ENCODE data around the gene RAB3B. TPM values are rescaled to one million over a fixed set of nuclear protein-coding genes. Genes with fewer than 3 reads are reported as not detected.

Gene RAB3B
- 12.9 TPM for total RNA-seq (ENCODE audit: unreplicated experiment)
- long read RNA-seq, full-length matches to known transcripts = 11 of 13 reads
- long read RNA-seq, partial matches to known transcripts = 1 of 13 reads
- long read RNA-seq, other reads (novel, unspliced or antisense) = 1 of 13 reads

- Mint-ChIP-seq H3K36me3 (ENCODE audit: unreplicated experiment) (no peaks in the 10 kb centered on the region), H3K27ac (ENCODE audit: unreplicated experiment) (no peak within 1 kb of the TSS), H3K27me3 (ENCODE audit: unreplicated experiment) (peaks cover 8% of the 10 kb centered on the region), H3K4me1 (ENCODE audit: low read depth, unreplicated experiment) (peaks cover 8% of the 10 kb centered on the region), H3K9me3 (ENCODE audit: unreplicated experiment) (peaks cover 9% of the 10 kb centered on the region), H3K4me3 (ENCODE audit: unreplicated experiment) (peak within 1 kb of the TSS; percentile 83)
- TF ChIP-seq CTCF (IDR thresholded peaks at IDR 0.05; ENCODE audit: partially characterized antibody, unreplicated experiment) = no peak
- DNase-seq = peak; percentile 89
Observed at GRCh38 chr1:51990478-51990965, at the start of gene RAB3B. Gene RAB3B, minus strand, starts transcription at chr1:51990700. Its CDS starts 13,583 bp downstream, at chr1:51977117.

- peaks cover 5% of the 10 kb centered on the region for H3K9me3 Mint-ChIP-seq (ENCODE audit: unreplicated experiment)
- TF ChIP-seq CTCF (IDR thresholded peaks at IDR 0.05; ENCODE audit: partially characterized antibody, unreplicated experiment) = no peak
- peaks cover 4% of the 10 kb centered on the region for H3K4me1 Mint-ChIP-seq (ENCODE audit: low read depth, unreplicated experiment)
- H3K36me3 Mint-ChIP-seq (ENCODE audit: unreplicated experiment) = no peaks in the 10 kb centered on the region
- H3K27ac Mint-ChIP-seq (ENCODE audit: unreplicated experiment) = no peak overlapping the region
- DNase-seq = no peak
- no peak overlapping the region for H3K4me3 Mint-ChIP-seq (ENCODE audit: unreplicated experiment)
- H3K27me3 Mint-ChIP-seq (ENCODE audit: unreplicated experiment) = peaks cover 3% of the 10 kb centered on the region
Observed at GRCh38 chr1:52037909-52038308, 47.4 kb upstream of the RAB3B start.

GRCh38 chr1:52037402-52037814 is 46.9 kb upstream of the RAB3B start:
- TF ChIP-seq CTCF (IDR thresholded peaks at IDR 0.05; ENCODE audit: partially characterized antibody, unreplicated experiment) = no peak
- H3K4me1 Mint-ChIP-seq (ENCODE audit: low read depth, unreplicated experiment) = peaks cover 4% of the 10 kb centered on the region
- H3K27ac Mint-ChIP-seq (ENCODE audit: unreplicated experiment) = no peak overlapping the region
- no peak overlapping the region for H3K4me3 Mint-ChIP-seq (ENCODE audit: unreplicated experiment)
- peaks cover 3% of the 10 kb centered on the region for H3K27me3 Mint-ChIP-seq (ENCODE audit: unreplicated experiment)
- DNase-seq = no peak
- H3K36me3 Mint-ChIP-seq (ENCODE audit: unreplicated experiment) = no peaks in the 10 kb centered on the region
- peaks cover 5% of the 10 kb centered on the region for H3K9me3 Mint-ChIP-seq (ENCODE audit: unreplicated experiment)

- Mint-ChIP-seq H3K36me3 (ENCODE audit: unreplicated experiment) (no peaks in the 10 kb centered on the region), H3K27me3 (ENCODE audit: unreplicated experiment) (peaks cover 4% of the 10 kb centered on the region), H3K4me3 (ENCODE audit: unreplicated experiment) (peak overlapping the region; percentile 93), H3K9me3 (ENCODE audit: unreplicated experiment) (peaks cover 5% of the 10 kb centered on the region), H3K27ac (ENCODE audit: unreplicated experiment) (peak overlapping the region; percentile 62), H3K4me1 (ENCODE audit: low read depth, unreplicated experiment) (peaks cover 12% of the 10 kb centered on the region)
- DNase-seq = no peak
- TF ChIP-seq CTCF (IDR thresholded peaks at IDR 0.05; ENCODE audit: partially characterized antibody, unreplicated experiment) = no peak
Observed at GRCh38 chr1:52034050-52034384, 43.5 kb upstream of the RAB3B start.

- peak within 1 kb of the TSS; percentile 64 for H3K27ac Mint-ChIP-seq (ENCODE audit: unreplicated experiment)
- peak; percentile 85 for DNase-seq
- TF ChIP-seq CTCF (IDR thresholded peaks at IDR 0.05; ENCODE audit: partially characterized antibody, unreplicated experiment) = no peak
- peaks cover 4% of the 10 kb centered on the region for H3K27me3 Mint-ChIP-seq (ENCODE audit: unreplicated experiment)
- peak within 1 kb of the TSS; percentile 93 for H3K4me3 Mint-ChIP-seq (ENCODE audit: unreplicated experiment)
- H3K36me3 Mint-ChIP-seq (ENCODE audit: unreplicated experiment) = no peaks in the 10 kb centered on the region
- H3K9me3 Mint-ChIP-seq (ENCODE audit: unreplicated experiment) = peaks cover 5% of the 10 kb centered on the region
- H3K4me1 Mint-ChIP-seq (ENCODE audit: low read depth, unreplicated experiment) = peaks cover 12% of the 10 kb centered on the region
Observed at GRCh38 chr1:52033190-52034049, 42.9 kb upstream of the RAB3B start, which contains the start of gene KTI12. Gene KTI12, minus strand, starts transcription at chr1:52033810. Its CDS starts 49 bp downstream, at chr1:52033761.

All from glutamatergic neuron (in vitro differentiated cells).